ENCODE data around the gene CDHR4. TPM values are rescaled to one million over a fixed set of nuclear protein-coding genes. Genes with fewer than 3 reads are reported as not detected.

Gene CDHR4
- polyA plus RNA-seq, 3 donors: not detected

DNA sequence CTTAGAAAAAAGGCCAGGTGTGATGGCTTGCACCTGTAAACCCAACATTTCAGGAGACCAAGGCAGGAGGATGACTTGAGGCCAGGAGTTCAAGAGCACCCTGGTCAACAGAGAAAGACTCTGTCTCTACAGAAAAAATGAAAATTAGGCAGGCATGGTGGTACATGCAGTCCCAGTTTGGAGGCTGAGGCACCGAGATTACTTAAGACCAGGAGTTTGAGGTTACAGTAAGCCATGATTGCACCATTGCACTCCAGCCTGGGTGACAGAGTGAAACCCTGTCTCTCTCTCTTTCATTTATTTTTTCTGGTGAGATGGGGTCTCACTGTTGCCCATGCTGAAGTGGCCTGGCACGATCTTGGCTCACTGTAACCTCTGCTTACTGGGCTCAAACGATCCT lies 38.0 kb downstream of the CDHR4 start:
- intact Hi-C loops (cut with micrococcal nuclease): loop anchor here in 1 of 2 donors (10.0 kb wide), 1 partner anchor 1597 kb away; no protein-coding TSS in a partner anchor
- Histone ChIP-seq H2AFZ (ENCODE audit: insufficient read depth, low read depth, low read length, poor library complexity, severe bottlenecking) (no peak overlapping the region), H3K4me1 (ENCODE audit: control insufficient read depth in 1 of 2, insufficient read depth in 2 of 2, low read length in 2 of 2) (peaks cover 0 to 5% of the 10 kb centered on the region in 2 donors), H3K79me2 (ENCODE audit: insufficient read depth, low read length) (peaks cover 91% of the 10 kb centered on the region), H3K4me3 (replicated peaks in 1 of 3; ENCODE audit: low read depth in 2 of 3, low read length in 3 of 3) (no peak overlapping the region), H4K20me1 (ENCODE audit: insufficient read depth, low read length) (peaks cover 96% of the 10 kb centered on the region), H3K9me3 (replicated peaks in 1 of 2; ENCODE audit: control insufficient read depth in 1 of 2, insufficient read depth in 1 of 2, low read length in 2 of 2) (no peaks in the 10 kb centered on the region), H3K36me3 (replicated peaks in 1 of 2; ENCODE audit: control insufficient read depth in 1 of 2, insufficient read depth in 2 of 2, low read length in 2 of 2) (peaks cover 3 to 32% of the 10 kb centered on the region in 2 donors), H3K4me2 (replicated peaks; ENCODE audit: extremely low read depth, low read length, poor library complexity, severe bottlenecking) (no peak overlapping the region), H3K27ac (ENCODE audit: low read depth in 1 of 2, low read length in 2 of 2) (peak overlapping the region in 1 of 2 donors; percentile 26), H3K27me3 (ENCODE audit: control insufficient read depth in 2 of 2, insufficient read depth in 2 of 2, low read length in 2 of 2) (no peaks in the 10 kb centered on the region), H3K9ac (ENCODE audit: insufficient read depth, low read length, poor library complexity, severe bottlenecking) (no peak overlapping the region)
- Mint-ChIP-seq H3K9me3 (peaks cover 0 to 2% (median 0%) of the 10 kb centered on the region in 7 donors), H3K36me3 (peaks cover 13 to 47% of the 10 kb centered on the region in 2 donors), H3K27ac (peak overlapping the region in 3 of 7 donors; percentile 25 to 52 (median 28)), H3K27me3 (ENCODE audit: low read depth in 3 of 3) (no peaks in the 10 kb centered on the region), H3K4me1 (peaks cover 10% of the 10 kb centered on the region), H3K4me3 (no peak overlapping the region)
- TF ChIP-seq, protein P1, sequence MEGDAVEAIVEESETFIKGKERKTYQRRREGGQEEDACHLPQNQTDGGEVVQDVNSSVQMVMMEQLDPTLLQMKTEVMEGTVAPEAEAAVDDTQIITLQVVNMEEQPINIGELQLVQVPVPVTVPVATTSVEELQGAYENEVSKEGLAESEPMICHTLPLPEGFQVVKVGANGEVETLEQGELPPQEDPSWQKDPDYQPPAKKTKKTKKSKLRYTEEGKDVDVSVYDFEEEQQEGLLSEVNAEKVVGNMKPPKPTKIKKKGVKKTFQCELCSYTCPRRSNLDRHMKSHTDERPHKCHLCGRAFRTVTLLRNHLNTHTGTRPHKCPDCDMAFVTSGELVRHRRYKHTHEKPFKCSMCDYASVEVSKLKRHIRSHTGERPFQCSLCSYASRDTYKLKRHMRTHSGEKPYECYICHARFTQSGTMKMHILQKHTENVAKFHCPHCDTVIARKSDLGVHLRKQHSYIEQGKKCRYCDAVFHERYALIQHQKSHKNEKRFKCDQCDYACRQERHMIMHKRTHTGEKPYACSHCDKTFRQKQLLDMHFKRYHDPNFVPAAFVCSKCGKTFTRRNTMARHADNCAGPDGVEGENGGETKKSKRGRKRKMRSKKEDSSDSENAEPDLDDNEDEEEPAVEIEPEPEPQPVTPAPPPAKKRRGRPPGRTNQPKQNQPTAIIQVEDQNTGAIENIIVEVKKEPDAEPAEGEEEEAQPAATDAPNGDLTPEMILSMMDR (IDR thresholded peaks at IDR 0.05): no peak
- no peak for DNase-seq
- whole genome bisulfite sequencing (ENCODE audit: insufficient coverage): 14% methylated on average over 1 of the region's 3 CpGs

DNA sequence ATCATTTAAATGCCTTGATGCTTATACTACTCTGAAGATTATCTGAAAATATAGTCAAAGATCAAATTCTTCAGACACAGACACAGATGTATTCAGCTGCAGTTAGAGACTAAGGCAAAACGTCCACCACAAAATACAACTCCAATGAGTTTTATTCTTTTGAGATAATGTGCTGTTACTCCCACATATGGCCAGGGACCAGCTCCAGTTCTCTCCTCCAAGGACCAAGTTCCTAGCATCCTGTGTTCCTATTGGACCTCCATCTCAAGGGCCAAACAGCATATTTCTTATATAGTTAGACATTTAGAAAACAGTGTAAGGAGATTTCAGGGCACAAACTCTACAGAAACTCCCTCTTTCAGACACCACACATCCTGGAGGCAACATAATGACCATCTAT lies 40.4 kb downstream of the CDHR4 start:
- Mint-ChIP-seq H3K4me1 (peaks cover 11% of the 10 kb centered on the region), H3K4me3 (no peak overlapping the region), H3K27ac (peak overlapping the region in 1 of 7 donors; percentile 66), H3K36me3 (peaks cover 13 to 35% of the 10 kb centered on the region in 2 donors), H3K27me3 (ENCODE audit: low read depth in 3 of 3) (no peaks in the 10 kb centered on the region), H3K9me3 (peaks cover 0 to 2% (median 0%) of the 10 kb centered on the region in 7 donors)
- Histone ChIP-seq H3K27ac (ENCODE audit: low read depth in 1 of 2, low read length in 2 of 2) (no peak overlapping the region), H2AFZ (ENCODE audit: insufficient read depth, low read depth, low read length, poor library complexity, severe bottlenecking) (no peak overlapping the region), H3K36me3 (replicated peaks in 1 of 2; ENCODE audit: control insufficient read depth in 1 of 2, insufficient read depth in 2 of 2, low read length in 2 of 2) (peaks cover 2 to 16% of the 10 kb centered on the region in 2 donors), H3K9ac (ENCODE audit: insufficient read depth, low read length, poor library complexity, severe bottlenecking) (no peak overlapping the region), H3K4me2 (replicated peaks; ENCODE audit: extremely low read depth, low read length, poor library complexity, severe bottlenecking) (no peak overlapping the region), H3K27me3 (ENCODE audit: control insufficient read depth in 2 of 2, insufficient read depth in 2 of 2, low read length in 2 of 2) (no peaks in the 10 kb centered on the region), H3K4me1 (ENCODE audit: control insufficient read depth in 1 of 2, insufficient read depth in 2 of 2, low read length in 2 of 2) (peaks cover 0 to 5% of the 10 kb centered on the region in 2 donors), H4K20me1 (ENCODE audit: insufficient read depth, low read length) (peaks cover 98% of the 10 kb centered on the region), H3K79me2 (ENCODE audit: insufficient read depth, low read length) (peaks cover 91% of the 10 kb centered on the region), H3K4me3 (replicated peaks in 1 of 3; ENCODE audit: low read depth in 2 of 3, low read length in 3 of 3) (no peak overlapping the region), H3K9me3 (replicated peaks in 1 of 2; ENCODE audit: control insufficient read depth in 1 of 2, insufficient read depth in 1 of 2, low read length in 2 of 2) (no peaks in the 10 kb centered on the region)
- TF ChIP-seq, protein P1 (IDR thresholded peaks at IDR 0.05): no peak
- no peak for DNase-seq
- no CpG with 5 or more reads among the region's 1 CpG for WGBS (ENCODE audit: insufficient coverage)
- intact Hi-C loops (cut with micrococcal nuclease): no loop called here

All from CD14-positive monocyte (primary cell).